HG03196 (cell line): ENCODE measurements around the gene ZNF678.

Experiments used
- ATAC-seq: cut with Tn5 transposase; IDR thresholded peaks from one replicate; pipeline ENCODE4 v1.9.1; 2021; ENCODE audit not compliant: unreplicated experiment

The ZNF678 gene

GRCh38 chr1:227563324-227564201, at the start of gene ZNF678:
Gene ZNF678 (plus strand): TSS chr1:227563556. CDS start chr1:227650992, 87,436 bp downstream.
- peak; percentile 96 for ATAC-seq

GRCh38 chr1:227518876-227519275, 44.5 kb upstream of the ZNF678 start:
- ATAC-seq, result no peak

- no peak for ATAC-seq
Observed at GRCh38 chr1:227521782-227522181, 41.6 kb upstream of the ZNF678 start.

- ATAC-seq, result no peak
Observed at GRCh38 chr1:227526524-227526923, 36.8 kb upstream of the ZNF678 start.

GRCh38 chr1:227532019-227532619, 31.2 kb upstream of the ZNF678 start:
- no peak for ATAC-seq

GRCh38 chr1:227540170-227541098, 22.9 kb upstream of the ZNF678 start:
- ATAC-seq, result no peak

GRCh38 chr1:227541129-227541528, 22.2 kb upstream of the ZNF678 start:
- ATAC-seq, result no peak

- ATAC-seq, result peak; percentile 7
Observed at GRCh38 chr1:227541796-227542152, 21.6 kb upstream of the ZNF678 start.

- peak; percentile 97 for ATAC-seq
Observed at GRCh38 chr1:227542153-227543120, 20.9 kb upstream of the ZNF678 start.

GRCh38 chr1:227543283-227544066, 19.9 kb upstream of the ZNF678 start:
- no peak for ATAC-seq

- ATAC-seq, result no peak
Observed at GRCh38 chr1:227544067-227545050, 19.0 kb upstream of the ZNF678 start.

- no peak for ATAC-seq
Observed at GRCh38 chr1:227545361-227545760, 18.0 kb upstream of the ZNF678 start.

- ATAC-seq, result no peak
Observed at GRCh38 chr1:227546059-227546458, 17.3 kb upstream of the ZNF678 start.

- no peak for ATAC-seq
Observed at GRCh38 chr1:227546598-227547309, 16.6 kb upstream of the ZNF678 start.

- no peak for ATAC-seq
Observed at GRCh38 chr1:227547310-227548118, 15.8 kb upstream of the ZNF678 start.

GRCh38 chr1:227548119-227548397, 15.3 kb upstream of the ZNF678 start:
- ATAC-seq, result no peak

- no peak for ATAC-seq
Observed at GRCh38 chr1:227548448-227548847, 14.9 kb upstream of the ZNF678 start.
